HG02885 (cell line): ENCODE results near the gene PPP2R5B.

Source experiments
- ATAC-seq: cut with Tn5 transposase; IDR thresholded peaks from one replicate; pipeline ENCODE4 v1.9.1; 2021; ENCODE audit warnings: mild to moderate bottlenecking; ENCODE audit not compliant: unreplicated experiment, poor library complexity

The PPP2R5B gene

GRCh38 chr11:64905516-64906313 lies 18.8 kb upstream of the PPP2R5B start:
- ATAC-seq = no peak

GRCh38 chr11:64906314-64906635 lies 18.2 kb upstream of the PPP2R5B start:
- ATAC-seq = no peak

GRCh38 chr11:64908766-64909165 lies 15.7 kb upstream of the PPP2R5B start:
- no peak for ATAC-seq

GRCh38 chr11:64909653-64910343 lies 14.7 kb upstream of the PPP2R5B start:
- no peak for ATAC-seq

- ATAC-seq = no peak
These were observed 13.9 kb upstream of the PPP2R5B start for GRCh38 chr11:64910451-64911093.

- ATAC-seq = no peak
These were observed 13.3 kb upstream of the PPP2R5B start for GRCh38 chr11:64911142-64911541.

- no peak for ATAC-seq
These were observed 12.8 kb upstream of the PPP2R5B start for GRCh38 chr11:64911689-64912088.

- ATAC-seq = no peak
These were observed 11.2 kb upstream of the PPP2R5B start for GRCh38 chr11:64913171-64913727.

- ATAC-seq = no peak
These were observed 10.4 kb upstream of the PPP2R5B start for GRCh38 chr11:64914123-64914522.

GRCh38 chr11:64915376-64915887 lies 9.1 kb upstream of the PPP2R5B start:
- no peak for ATAC-seq

GRCh38 chr11:64916040-64916774 lies 8.3 kb upstream of the PPP2R5B start:
- ATAC-seq = peak; percentile 17

GRCh38 chr11:64916775-64917662 lies 7.5 kb upstream of the PPP2R5B start, which contains the start of gene ATG2A:
ATG2A (minus strand) TSS chr11:64917209; CDS start chr11:64917135, 74 bp downstream.
- ATAC-seq = peak; percentile 94

- no peak for ATAC-seq
These were observed 6.9 kb upstream of the PPP2R5B start for GRCh38 chr11:64917663-64917995.

- ATAC-seq = no peak
These were observed 6.5 kb upstream of the PPP2R5B start for GRCh38 chr11:64918017-64918416.

GRCh38 chr11:64919627-64920026 lies 4.9 kb upstream of the PPP2R5B start:
- ATAC-seq = no peak

- no peak for ATAC-seq
These were observed 4.4 kb upstream of the PPP2R5B start for GRCh38 chr11:64920124-64920523.

- ATAC-seq = no peak
These were observed 3.1 kb upstream of the PPP2R5B start for GRCh38 chr11:64921384-64921783.

GRCh38 chr11:64923151-64923661 lies 1.3 kb upstream of the PPP2R5B start:
- no peak for ATAC-seq

GRCh38 chr11:64924910-64925284 lies 408 bp downstream of the PPP2R5B start:
- no peak for ATAC-seq
